Measurements from ENCODE around the gene ZG16B.

Gene ZG16B

DNA sequence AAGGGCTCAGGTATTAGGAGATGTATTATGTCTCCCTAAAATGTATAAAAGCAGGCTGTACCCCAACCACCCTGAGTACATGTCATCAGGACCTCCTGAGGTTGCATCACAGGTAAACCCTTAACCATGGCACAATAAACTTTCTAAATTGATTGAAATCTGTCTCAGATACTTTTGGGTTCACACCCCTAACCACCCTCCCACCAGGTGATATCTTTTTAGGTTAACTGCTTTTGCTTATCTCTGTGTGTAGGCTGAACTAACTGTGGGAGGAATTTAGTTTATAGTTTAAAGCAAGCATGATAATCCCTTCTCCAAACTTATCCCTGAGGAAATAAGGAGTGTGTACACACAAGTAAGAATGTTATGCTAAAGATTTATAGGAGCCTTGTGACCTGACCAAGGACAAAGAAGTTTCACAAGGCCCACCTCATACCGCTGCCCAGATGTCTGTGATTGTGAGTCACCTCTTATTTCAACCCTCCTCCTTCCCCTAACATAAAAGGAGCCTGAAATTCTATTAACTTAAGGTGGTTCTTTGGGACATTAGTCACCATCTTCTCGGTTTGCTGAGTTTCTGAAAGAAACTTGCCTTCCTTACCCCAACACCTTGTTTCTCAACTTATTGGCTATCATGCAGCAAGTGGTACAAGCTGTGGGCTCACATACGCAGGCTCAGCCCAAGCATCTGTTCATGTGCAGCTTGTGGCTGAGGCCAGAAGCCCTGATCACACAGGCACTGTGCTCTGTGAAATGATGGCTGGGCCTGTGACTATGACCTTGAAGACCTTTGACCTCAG is 16.6 kb downstream of the ZG16B start:
- no peak for FAIRE-seq

- FAIRE-seq = no peak
These were observed 19.0 kb downstream of the ZG16B start for GRCh38 chr16:2848933-2849725.

DNA sequence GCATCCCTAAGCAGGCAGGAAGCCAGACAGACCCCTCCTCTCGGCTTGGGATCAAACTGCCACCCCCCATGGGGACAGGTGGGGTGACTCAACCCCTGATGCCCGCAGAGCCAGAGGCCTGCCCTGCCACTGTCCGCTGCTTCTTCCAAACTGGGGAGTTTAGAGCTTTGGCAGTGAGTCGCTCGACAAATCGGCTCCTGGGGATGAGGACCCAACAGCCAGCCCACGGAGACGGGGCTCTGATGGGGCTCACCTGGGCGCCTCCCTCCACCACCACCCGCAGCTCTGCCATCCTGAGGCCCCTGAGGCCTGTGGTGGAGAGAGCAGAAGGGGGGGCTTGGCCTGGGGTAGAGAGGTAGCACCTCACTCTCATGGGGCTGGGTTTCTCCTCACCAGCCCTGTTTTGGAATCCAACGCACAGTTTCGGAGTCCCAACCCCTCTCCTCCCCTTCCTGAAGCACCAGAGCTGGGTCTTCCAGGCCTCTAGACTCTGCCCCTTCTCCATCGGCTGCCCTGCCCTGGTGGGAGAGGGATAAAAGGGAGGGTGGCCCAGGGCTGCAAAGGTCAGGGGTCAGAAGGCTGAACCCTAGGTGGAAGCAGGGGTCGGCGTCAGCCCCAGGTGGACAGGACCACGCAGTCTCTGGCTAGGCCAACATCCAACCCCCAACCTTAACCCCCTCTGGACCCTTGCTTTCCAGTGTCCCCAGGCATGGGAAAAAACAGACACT is 22.1 kb downstream of the ZG16B start:
- FAIRE-seq = no peak

GRCh38 chr16:2852731-2853507 is 22.8 kb downstream of the ZG16B start:
- no peak for FAIRE-seq

DNA sequence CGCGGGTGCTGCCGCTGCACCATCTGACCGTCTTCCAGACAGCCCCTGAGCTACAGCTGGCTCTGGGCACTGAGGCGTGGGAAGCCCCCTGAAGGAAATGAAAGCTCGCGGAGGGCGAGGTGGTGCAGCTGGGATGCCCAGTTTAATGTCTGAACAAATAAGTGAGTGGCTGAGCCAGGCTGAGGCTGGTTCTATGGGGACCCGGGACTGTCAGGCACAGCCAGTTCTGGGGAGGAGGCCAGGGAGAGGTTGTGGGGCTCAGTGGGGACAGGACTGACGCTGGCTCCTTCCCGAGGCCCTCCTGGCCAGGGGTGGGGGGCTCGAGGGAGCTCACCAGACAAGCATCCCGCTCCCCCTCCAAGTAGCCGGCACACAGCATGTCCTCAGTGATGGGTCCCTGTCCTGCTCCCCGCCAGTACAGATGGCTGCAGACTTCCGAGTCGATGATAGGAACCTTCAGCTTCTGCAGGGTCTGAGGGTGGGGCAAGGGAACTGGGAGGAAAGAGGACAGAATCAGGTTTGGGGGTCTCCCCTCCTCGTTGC is 23.5 kb downstream of the ZG16B start:
- no peak for FAIRE-seq

- FAIRE-seq = no peak
These were observed 24.7 kb downstream of the ZG16B start for GRCh38 chr16:2854700-2855309.

DNA sequence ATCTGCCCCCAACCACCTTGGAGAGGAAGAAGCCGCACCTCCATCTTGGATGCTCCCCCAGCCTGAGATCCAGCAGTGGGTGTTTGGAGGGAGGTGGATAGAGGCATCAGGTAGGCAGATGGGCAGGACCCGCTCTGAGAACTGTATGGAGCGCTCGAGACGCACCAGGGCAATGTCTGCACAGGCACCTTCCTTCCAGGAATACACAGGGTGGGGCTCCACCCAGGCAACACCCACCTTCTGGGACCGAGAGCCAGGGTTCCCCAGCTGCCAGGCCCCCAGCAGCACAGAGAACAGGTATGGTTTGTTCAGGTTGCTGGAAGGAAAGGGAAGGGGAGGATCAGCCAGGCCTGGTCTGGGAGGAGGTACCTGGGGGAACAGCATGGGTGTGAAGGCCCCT is 25.4 kb downstream of the ZG16B start:
- FAIRE-seq = no peak

- no peak for FAIRE-seq
These were observed 26.1 kb downstream of the ZG16B start for GRCh38 chr16:2856061-2856670.

DNA sequence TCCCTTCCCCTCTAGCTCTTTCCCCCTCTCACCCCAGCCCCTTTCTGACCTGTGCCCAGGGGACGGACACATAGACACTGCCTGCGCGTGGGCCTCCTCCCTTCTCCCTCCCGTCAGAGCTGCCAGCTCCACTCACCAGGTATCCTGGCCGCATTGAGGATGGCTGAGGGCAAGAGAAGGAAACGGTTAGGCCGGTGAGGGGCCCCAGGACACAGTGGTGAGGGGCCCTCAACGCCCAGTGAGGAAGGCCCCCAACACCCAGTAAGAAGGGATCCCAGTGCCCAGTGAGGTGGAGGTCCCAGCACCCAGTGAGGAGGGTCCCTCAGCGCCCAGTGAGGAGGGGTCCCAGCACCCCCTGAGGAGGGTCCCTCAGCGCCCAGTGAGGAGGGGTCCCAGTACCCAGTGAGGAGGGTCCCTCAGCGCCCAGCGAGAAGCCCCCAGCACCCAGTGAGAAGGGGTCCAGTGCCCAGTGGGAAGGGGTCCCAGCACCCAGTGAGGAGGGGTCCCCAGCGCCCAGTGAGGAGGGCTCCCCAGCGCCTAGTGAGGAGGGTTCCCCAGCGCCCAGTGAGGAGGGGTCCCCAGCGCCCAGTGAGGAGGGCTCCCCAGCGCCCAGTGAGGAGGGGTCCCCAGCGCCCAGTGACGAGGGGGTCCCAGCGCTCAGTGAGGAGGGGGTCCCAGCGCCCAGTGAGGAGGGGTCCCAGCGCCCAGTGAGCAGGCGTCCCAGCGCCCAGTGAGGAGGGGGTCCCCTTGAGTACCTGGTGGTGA is 26.8 kb downstream of the ZG16B start:
- no peak for FAIRE-seq

- no peak for FAIRE-seq
These were observed 27.5 kb downstream of the ZG16B start, which contains the start of gene PRSS22 for GRCh38 chr16:2857451-2858244. Gene PRSS22, minus strand, starts transcription at chr16:2858170. Its CDS starts 66 bp downstream, at chr16:2858104.

- FAIRE-seq = no peak
These were observed 28.3 kb downstream of the ZG16B start for GRCh38 chr16:2858245-2859025.

GRCh38 chr16:2859686-2860265 is 29.7 kb downstream of the ZG16B start:
- FAIRE-seq = no peak

- no peak for FAIRE-seq
These were observed 30.9 kb downstream of the ZG16B start for GRCh38 chr16:2860826-2861567.

DNA sequence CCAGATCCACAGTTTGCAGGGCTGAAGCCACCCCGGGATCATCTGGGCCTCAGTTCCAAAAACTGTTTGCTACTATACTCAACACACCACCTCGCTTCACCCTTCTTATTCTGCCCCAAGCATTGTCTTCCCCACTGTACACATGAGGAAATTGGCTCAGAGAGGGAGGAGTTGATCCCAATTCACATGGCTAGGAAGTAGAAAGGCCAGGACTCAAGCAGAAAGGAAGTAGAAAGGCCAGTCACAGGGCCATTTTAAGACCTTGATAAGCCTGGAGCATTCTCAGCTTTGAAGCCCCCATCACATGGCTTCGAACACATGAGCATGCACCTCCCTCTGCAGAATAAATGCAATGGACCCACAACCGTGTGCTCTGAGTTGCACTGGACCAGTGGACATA is 35.5 kb downstream of the ZG16B start:
- no peak for FAIRE-seq

DNA sequence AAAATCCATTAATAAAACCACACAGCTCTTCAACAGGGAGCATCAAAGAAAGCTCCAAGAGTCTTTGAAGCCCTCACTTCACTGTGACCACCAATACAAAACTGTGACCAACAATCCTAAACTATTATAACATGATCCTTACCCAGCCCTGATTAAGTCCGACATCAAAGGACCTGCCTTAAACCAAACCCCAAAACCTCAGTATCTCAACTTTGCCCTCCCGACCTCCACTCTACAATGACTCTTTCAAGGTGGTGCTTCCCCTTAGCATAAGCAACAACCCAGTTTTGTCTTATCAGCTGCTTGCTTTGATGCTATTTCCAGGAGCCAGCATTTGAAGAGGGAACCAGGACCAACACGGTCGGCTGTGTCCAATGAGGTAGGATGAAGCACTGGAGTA is 36.3 kb downstream of the ZG16B start:
- no peak for FAIRE-seq

DNA sequence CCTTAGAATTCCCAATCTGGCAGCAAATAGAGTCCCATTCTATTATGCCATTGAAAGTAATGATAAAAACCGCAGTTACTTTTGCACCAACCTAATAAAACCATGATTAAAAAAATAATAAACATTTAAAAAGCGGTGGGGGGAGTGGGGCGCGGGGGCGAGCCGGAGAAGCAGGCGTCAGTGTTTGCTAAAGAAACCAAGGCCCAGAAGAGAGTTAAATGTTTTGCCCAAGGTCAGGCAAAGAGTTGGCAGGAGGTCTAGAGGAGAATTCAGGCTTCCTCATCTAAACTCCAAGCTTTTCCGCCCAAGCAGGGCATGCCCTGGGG is 37.5 kb downstream of the ZG16B start:
- no peak for FAIRE-seq

- FAIRE-seq = peak; percentile 72
These were observed 38.1 kb downstream of the ZG16B start for GRCh38 chr16:2867987-2868789.

Measured in endometrium (tissue), 2 donors.